ENCODE results near the gene URM1.

DNA sequence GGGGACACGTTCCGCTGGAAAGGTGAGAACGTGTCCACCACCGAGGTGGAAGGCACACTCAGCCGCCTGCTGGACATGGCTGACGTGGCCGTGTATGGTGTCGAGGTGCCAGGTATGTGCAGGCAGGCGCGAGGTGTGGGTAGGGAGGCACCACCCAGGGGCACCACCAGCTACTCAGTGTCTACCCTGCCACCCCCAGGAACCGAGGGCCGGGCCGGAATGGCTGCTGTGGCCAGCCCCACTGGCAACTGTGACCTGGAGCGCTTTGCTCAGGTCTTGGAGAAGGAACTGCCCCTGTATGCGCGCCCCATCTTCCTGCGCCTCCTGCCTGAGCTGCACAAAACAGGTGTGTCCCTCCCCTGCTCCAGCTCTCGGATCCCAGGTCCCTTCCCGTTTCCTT is 15.7 kb upstream of the URM1 start:
- TF ChIP-seq, protein P1, sequence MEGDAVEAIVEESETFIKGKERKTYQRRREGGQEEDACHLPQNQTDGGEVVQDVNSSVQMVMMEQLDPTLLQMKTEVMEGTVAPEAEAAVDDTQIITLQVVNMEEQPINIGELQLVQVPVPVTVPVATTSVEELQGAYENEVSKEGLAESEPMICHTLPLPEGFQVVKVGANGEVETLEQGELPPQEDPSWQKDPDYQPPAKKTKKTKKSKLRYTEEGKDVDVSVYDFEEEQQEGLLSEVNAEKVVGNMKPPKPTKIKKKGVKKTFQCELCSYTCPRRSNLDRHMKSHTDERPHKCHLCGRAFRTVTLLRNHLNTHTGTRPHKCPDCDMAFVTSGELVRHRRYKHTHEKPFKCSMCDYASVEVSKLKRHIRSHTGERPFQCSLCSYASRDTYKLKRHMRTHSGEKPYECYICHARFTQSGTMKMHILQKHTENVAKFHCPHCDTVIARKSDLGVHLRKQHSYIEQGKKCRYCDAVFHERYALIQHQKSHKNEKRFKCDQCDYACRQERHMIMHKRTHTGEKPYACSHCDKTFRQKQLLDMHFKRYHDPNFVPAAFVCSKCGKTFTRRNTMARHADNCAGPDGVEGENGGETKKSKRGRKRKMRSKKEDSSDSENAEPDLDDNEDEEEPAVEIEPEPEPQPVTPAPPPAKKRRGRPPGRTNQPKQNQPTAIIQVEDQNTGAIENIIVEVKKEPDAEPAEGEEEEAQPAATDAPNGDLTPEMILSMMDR (IDR thresholded peaks at IDR 0.05): no peak
- no peak for TF ChIP-seq POLR2A (IDR thresholded peaks at IDR 0.05)

All from esophagus squamous epithelium (tissue), 4 donors.